ENCODE data around the gene ZNF148. TPM values are rescaled to one million over a fixed set of nuclear protein-coding genes. Genes with fewer than 3 reads are reported as not detected.

ZNF148 gene, protein sequence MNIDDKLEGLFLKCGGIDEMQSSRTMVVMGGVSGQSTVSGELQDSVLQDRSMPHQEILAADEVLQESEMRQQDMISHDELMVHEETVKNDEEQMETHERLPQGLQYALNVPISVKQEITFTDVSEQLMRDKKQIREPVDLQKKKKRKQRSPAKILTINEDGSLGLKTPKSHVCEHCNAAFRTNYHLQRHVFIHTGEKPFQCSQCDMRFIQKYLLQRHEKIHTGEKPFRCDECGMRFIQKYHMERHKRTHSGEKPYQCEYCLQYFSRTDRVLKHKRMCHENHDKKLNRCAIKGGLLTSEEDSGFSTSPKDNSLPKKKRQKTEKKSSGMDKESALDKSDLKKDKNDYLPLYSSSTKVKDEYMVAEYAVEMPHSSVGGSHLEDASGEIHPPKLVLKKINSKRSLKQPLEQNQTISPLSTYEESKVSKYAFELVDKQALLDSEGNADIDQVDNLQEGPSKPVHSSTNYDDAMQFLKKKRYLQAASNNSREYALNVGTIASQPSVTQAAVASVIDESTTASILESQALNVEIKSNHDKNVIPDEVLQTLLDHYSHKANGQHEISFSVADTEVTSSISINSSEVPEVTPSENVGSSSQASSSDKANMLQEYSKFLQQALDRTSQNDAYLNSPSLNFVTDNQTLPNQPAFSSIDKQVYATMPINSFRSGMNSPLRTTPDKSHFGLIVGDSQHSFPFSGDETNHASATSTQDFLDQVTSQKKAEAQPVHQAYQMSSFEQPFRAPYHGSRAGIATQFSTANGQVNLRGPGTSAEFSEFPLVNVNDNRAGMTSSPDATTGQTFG
- 27.7 and 36.0 TPM in 2 replicates for total RNA-seq

DNA sequence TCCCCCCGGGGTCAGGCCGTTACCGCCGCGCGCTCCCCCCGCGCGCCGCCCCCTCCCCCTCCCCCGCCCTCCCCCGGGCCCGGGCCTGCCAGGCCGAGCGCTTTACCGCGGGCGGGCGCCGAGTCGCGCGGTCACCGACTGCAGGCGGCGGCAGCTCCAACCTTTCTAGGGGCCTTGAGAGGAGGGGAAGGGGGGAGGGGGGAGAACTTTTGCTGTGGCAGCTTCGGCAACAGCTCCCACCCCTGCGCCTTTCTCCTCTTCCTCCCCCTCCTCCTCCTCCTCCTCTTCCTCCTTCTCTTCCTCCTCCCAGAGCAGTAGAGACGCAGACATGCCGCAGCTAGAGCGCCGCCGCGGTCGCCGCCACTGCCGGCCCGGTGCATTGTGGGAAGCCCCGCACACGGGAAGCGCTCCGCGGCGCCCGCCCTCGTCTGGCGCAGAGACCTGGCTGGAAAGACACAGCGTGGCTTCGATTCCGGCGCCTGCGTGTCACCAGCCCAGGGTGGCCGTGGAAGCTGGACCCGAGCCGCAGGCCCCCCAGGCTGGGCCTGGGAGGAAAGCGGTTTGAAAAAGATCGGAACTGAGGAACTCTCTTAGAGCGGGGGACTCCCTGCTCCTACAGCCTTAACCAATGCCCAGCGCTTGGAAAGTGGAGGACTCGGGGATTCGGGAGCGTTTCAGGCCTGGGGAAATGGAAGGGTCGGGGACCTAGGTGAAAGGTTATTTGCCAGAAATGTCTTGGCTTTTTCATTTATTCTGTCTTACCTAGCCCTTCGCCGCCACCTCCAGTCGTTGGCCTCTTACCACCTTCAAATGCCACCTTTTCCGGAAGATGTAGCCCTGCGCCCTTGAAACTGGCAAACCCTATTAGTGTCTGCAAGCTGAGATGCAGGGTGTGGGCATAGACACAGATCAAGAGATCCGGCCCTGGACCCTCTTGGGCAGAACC, at the start of gene ZNF148:
ZNF148 (minus strand) TSS at position 330 of the 946 bp plus-strand sequence. CDS start 61,685 bp downstream, outside the sequence.

GRCh38 chr3:125212509-125213363, 162.4 kb downstream of the ZNF148 start, which contains the start of gene SLC12A8:
Gene SLC12A8, minus strand, starts transcription at chr3:125212748. Its CDS starts 1,399 bp downstream, at chr3:125211349.

Other genes starting within 250 kb of the ZNF148 start
- gene SLC12A8, start 162.6 kb downstream of the ZNF148 start, total RNA-seq, result 16.1 and 23.1 TPM in 2 replicates
- 15.7 and 22.0 TPM in 2 replicates for gene SNX4, start 144.9 kb upstream of the ZNF148 start, total RNA-seq
- gene OSBPL11, start 220.2 kb upstream of the ZNF148 start, total RNA-seq, result 27.3 and 28.0 TPM in 2 replicates